ENCODE measurements around the gene CBR3.

DNA sequence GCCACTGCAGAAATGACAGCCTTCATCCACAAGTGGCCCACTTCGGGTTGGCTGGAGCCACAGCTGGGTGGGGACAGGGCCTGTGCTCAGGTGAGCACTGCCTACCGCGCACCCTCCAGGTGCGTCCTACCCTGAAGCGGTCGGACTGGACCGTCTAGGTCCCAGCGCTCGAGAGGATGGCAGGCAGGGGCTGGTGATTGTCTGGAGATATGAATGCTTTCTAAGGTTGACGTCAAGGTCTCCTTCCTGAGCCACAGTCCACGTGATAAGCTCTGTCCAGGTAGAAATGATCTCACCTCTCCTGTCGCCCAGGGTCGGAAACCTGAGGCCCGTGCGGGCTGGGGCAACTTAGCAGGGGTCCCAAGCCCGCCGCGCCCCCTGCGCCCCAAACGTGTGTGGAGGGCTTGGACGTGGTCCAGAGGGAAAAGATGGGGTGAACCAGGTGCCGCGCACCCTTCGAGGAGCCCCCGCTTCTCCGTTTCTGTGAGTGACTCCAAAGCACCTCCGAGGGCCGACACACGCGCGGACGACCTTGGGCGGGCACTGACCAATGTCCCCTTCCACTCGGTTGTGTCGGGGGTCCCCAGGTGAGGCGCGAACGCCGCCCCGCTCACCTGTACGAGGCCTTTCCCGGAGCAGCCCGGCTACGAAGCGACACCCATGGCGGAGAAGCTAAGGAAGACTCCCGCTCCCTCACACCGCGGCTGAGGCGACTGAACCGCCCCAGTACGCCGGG lies 20.9 kb downstream of the CBR3 start:
- peak; percentile 69 for TF ChIP-seq POLR2AphosphoS5 (IDR thresholded peaks at IDR 0.05; ENCODE audit: low read depth)
- no peak for TF ChIP-seq CTCF (conservative IDR thresholded peaks at IDR 0.05; ENCODE audit: low read depth in 2 of 2)
- TF ChIP-seq EZH2phosphoT487 (IDR thresholded peaks at IDR 0.05; ENCODE audit: unreplicated experiment), result no peak
- TF ChIP-seq, protein P1, sequence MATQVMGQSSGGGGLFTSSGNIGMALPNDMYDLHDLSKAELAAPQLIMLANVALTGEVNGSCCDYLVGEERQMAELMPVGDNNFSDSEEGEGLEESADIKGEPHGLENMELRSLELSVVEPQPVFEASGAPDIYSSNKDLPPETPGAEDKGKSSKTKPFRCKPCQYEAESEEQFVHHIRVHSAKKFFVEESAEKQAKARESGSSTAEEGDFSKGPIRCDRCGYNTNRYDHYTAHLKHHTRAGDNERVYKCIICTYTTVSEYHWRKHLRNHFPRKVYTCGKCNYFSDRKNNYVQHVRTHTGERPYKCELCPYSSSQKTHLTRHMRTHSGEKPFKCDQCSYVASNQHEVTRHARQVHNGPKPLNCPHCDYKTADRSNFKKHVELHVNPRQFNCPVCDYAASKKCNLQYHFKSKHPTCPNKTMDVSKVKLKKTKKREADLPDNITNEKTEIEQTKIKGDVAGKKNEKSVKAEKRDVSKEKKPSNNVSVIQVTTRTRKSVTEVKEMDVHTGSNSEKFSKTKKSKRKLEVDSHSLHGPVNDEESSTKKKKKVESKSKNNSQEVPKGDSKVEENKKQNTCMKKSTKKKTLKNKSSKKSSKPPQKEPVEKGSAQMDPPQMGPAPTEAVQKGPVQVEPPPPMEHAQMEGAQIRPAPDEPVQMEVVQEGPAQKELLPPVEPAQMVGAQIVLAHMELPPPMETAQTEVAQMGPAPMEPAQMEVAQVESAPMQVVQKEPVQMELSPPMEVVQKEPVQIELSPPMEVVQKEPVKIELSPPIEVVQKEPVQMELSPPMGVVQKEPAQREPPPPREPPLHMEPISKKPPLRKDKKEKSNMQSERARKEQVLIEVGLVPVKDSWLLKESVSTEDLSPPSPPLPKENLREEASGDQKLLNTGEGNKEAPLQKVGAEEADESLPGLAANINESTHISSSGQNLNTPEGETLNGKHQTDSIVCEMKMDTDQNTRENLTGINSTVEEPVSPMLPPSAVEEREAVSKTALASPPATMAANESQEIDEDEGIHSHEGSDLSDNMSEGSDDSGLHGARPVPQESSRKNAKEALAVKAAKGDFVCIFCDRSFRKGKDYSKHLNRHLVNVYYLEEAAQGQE (IDR thresholded peaks at IDR 0.05; ENCODE audit: unreplicated experiment), result no peak
- TF ChIP-seq EZH2 (IDR thresholded peaks at IDR 0.05; ENCODE audit: low read depth, unreplicated experiment), result no peak
- no peak for TF ChIP-seq ETS1 (IDR thresholded peaks at IDR 0.05)
- no peak for TF ChIP-seq NANOG (IDR thresholded peaks at IDR 0.05; ENCODE audit: borderline replicate concordance)
- TF ChIP-seq JUNB (IDR thresholded peaks at IDR 0.05; ENCODE audit: unreplicated experiment), result no peak
- TF ChIP-seq CREB1 (CRISPR knock-in tag; IDR thresholded peaks at IDR 0.05; ENCODE audit: low read depth), result no peak

All from GM23338 (cell line).